ENCODE data around the gene EEF2K. TPM values are rescaled to one million over a fixed set of nuclear protein-coding genes. Genes with fewer than 3 reads are reported as not detected.
A peak's percentile ranks its signal among the peaks of the same experiment; 100 is the strongest.
"Not testable (repeated sequence)": the region's sequence is repeated elsewhere in the genome, so short reads cannot be mapped to it uniquely, and the experiment has no call there.

The EEF2K gene
- total RNA-seq, 1 donor from 2014 or later = 19.8 TPM

GRCh38 chr16:22189473-22190080 is 16.5 kb upstream of the EEF2K start:
- no peak for DNase-seq (ENCODE audit: low read depth)

GRCh38 chr16:22190081-22190775 is 15.8 kb upstream of the EEF2K start:
- no peak for DNase-seq (ENCODE audit: low read depth)

GRCh38 chr16:22190776-22191531 is 15.1 kb upstream of the EEF2K start:
- peak; percentile 100 for DNase-seq (ENCODE audit: low read depth)

- DNase-seq (ENCODE audit: low read depth) = no peak
Observed at GRCh38 chr16:22191532-22192260, 14.4 kb upstream of the EEF2K start.

GRCh38 chr16:22192261-22193062 is 13.6 kb upstream of the EEF2K start:
- peak; percentile 94 for DNase-seq (ENCODE audit: low read depth)

GRCh38 chr16:22193063-22193411 is 13.0 kb upstream of the EEF2K start:
- DNase-seq (ENCODE audit: low read depth) = no peak

- no peak for DNase-seq (ENCODE audit: low read depth)
Observed at GRCh38 chr16:22194707-22195444, 11.2 kb upstream of the EEF2K start.

GRCh38 chr16:22195445-22195694 is 10.7 kb upstream of the EEF2K start:
- DNase-seq (ENCODE audit: low read depth) = no peak

GRCh38 chr16:22195695-22196558 is 10.2 kb upstream of the EEF2K start:
- peak; percentile 89 for DNase-seq (ENCODE audit: low read depth)

- DNase-seq (ENCODE audit: low read depth) = not testable (repeated sequence)
Observed at GRCh38 chr16:22196559-22197168, 9.4 kb upstream of the EEF2K start.

- peak; percentile 34 for DNase-seq (ENCODE audit: low read depth)
Observed at GRCh38 chr16:22198547-22199293, 7.4 kb upstream of the EEF2K start.

- no peak for DNase-seq (ENCODE audit: low read depth)
Observed at GRCh38 chr16:22202261-22202637, 3.8 kb upstream of the EEF2K start.

GRCh38 chr16:22203091-22203490 is 3.0 kb upstream of the EEF2K start:
- no peak for DNase-seq (ENCODE audit: low read depth)

GRCh38 chr16:22204091-22204655 is 1.9 kb upstream of the EEF2K start:
- DNase-seq (ENCODE audit: low read depth) = no peak

GRCh38 chr16:22205577-22206012 is 483 bp upstream of the EEF2K start:
- DNase-seq (ENCODE audit: low read depth) = no peak

GRCh38 chr16:22206842-22207714 is 1.0 kb downstream of the EEF2K start:
- DNase-seq (ENCODE audit: low read depth) = peak; percentile 85

Data from myocyte (in vitro differentiated cells).